ENCODE data around the gene HOXB8. TPM values are rescaled to one million over a fixed set of nuclear protein-coding genes. Genes with fewer than 3 reads are reported as not detected.
A peak's percentile ranks its signal among the peaks of the same experiment; 100 is the strongest.

Gene HOXB8
- total and polyA plus RNA-seq, 2 experiments from 2014 or later = 0.31 to 0.57 TPM

DNA sequence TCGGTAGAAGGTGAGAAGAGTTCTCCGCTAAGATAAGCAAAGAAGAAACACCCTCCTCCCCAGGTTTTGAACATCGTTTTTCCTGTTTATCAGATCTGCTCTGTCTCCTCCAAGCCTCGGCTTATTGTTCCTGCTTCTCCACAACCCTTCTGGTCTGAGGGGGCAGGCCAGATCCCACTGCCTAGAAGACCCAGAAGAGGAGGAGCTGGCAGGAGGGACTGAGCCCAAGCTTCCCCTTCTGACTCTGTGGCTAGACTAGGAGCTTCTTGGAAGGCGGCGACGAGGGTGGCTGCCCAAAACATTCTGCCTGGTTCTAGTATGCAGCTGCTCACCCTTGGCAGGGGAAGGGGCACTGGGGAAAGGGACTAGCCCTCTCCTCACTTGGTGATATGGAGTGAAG is 16.4 kb downstream of the HOXB8 start:
- no peaks in the 10 kb centered on the region for H3K79me2 ChIP-seq
- no peak overlapping the region for H3K4me3 ChIP-seq
- no peaks in the 10 kb centered on the region for H3K36me3 ChIP-seq (replicated peaks; ENCODE audit: insufficient read depth, low read depth)
- peak overlapping the region; percentile 92 for H3K4me2 ChIP-seq
- no peak overlapping the region for H2AFZ ChIP-seq
- H4K20me1 ChIP-seq (ENCODE audit: insufficient read depth, poor library complexity, severe bottlenecking) = no peaks in the 10 kb centered on the region
- peaks cover 96% of the 10 kb centered on the region for H3K27me3 ChIP-seq
- TF ChIP-seq EZH2 (IDR thresholded peaks at IDR 0.05; ENCODE audit: borderline replicate concordance) = no peak
- no peak for TF ChIP-seq EZH2phosphoT487 (IDR thresholded peaks at IDR 0.05; ENCODE audit: low read depth, severe bottlenecking, unreplicated experiment)
- TF ChIP-seq, protein P1, sequence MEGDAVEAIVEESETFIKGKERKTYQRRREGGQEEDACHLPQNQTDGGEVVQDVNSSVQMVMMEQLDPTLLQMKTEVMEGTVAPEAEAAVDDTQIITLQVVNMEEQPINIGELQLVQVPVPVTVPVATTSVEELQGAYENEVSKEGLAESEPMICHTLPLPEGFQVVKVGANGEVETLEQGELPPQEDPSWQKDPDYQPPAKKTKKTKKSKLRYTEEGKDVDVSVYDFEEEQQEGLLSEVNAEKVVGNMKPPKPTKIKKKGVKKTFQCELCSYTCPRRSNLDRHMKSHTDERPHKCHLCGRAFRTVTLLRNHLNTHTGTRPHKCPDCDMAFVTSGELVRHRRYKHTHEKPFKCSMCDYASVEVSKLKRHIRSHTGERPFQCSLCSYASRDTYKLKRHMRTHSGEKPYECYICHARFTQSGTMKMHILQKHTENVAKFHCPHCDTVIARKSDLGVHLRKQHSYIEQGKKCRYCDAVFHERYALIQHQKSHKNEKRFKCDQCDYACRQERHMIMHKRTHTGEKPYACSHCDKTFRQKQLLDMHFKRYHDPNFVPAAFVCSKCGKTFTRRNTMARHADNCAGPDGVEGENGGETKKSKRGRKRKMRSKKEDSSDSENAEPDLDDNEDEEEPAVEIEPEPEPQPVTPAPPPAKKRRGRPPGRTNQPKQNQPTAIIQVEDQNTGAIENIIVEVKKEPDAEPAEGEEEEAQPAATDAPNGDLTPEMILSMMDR (IDR thresholded peaks at IDR 0.05; ENCODE audit: poor library complexity) = no peak
- peak overlapping the region; percentile 36 for H3K27ac ChIP-seq
- H3K4me1 ChIP-seq (ENCODE audit: insufficient read depth) = peaks cover 10% of the 10 kb centered on the region
- H3K9me3 ChIP-seq (ENCODE audit: low read depth) = no peaks in the 10 kb centered on the region
- WGBS (ENCODE audit: low lambda C conversion rate, missing lambda C conversion rate) = 29% methylated on average over 7 of the region's 7 CpGs
- no peaks in the 10 kb centered on the region for H3K9me2 ChIP-seq (replicated peaks; ENCODE audit: insufficient read depth)
- DNase-seq (ENCODE audit: low spot score) = no peak

DNA sequence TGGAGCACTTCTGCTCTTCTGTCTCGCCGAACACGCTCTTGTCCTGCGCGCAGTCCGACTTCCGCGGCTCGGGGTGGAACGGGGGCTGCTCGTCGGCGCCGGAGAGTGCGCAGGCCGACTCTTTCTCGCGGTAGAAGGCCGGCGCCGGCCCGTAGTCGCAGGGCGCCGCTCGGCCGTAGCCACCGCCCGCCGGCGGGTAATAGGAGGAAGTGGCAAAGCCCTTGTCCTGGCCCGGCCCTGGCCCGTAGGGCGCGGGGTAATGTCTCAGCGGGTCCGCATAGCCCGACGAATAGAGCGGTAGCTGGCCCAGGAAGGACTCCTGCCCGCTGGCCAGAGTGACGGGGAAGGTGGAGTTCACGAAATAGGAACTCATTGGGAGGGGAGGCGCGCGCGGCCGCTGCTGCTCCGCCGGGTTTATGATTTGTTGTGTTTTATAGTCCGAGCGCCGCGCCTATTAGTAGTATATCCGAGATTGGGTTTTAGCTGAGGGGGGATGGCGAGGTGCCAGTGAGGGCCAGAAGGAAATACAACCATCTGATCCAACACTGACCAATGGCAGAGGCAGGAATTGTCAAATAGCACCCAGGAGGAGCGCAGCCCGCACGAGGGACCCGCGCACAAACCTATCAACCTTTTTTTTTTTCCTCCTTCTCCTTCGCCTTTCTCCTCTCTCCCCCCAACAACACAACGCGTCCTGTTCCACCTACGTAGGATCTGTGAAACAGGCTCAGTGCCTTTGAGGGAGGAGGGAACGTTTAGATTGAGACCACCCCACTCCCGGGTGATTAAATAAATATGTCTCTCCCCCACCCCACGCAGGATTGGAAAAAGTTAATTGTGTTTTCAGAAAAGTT is 17.1 kb downstream of the HOXB8 start:
- H3K4me3 ChIP-seq = peak overlapping the region; percentile 27
- no peaks in the 10 kb centered on the region for H3K9me2 ChIP-seq (replicated peaks; ENCODE audit: insufficient read depth)
- peak overlapping the region; percentile 81 for H2AFZ ChIP-seq
- H3K36me3 ChIP-seq (replicated peaks; ENCODE audit: insufficient read depth, low read depth) = no peaks in the 10 kb centered on the region
- peak overlapping the region; percentile 92 for H3K4me2 ChIP-seq
- H3K27me3 ChIP-seq = peaks cover 95% of the 10 kb centered on the region
- peak; percentile 94 for TF ChIP-seq EZH2phosphoT487 (IDR thresholded peaks at IDR 0.05; ENCODE audit: low read depth, severe bottlenecking, unreplicated experiment)
- peak; percentile 98 for TF ChIP-seq EZH2 (IDR thresholded peaks at IDR 0.05; ENCODE audit: borderline replicate concordance)
- TF ChIP-seq, protein P1 (IDR thresholded peaks at IDR 0.05; ENCODE audit: poor library complexity) = no peak
- peak overlapping the region; percentile 37 for H3K27ac ChIP-seq
- no peaks in the 10 kb centered on the region for H4K20me1 ChIP-seq (ENCODE audit: insufficient read depth, poor library complexity, severe bottlenecking)
- 2% methylated on average over 67 of the region's 68 CpGs for WGBS (ENCODE audit: low lambda C conversion rate, missing lambda C conversion rate)
- no peaks in the 10 kb centered on the region for H3K79me2 ChIP-seq
- peak; percentile 41 for DNase-seq (ENCODE audit: low spot score)
- no peaks in the 10 kb centered on the region for H3K9me3 ChIP-seq (ENCODE audit: low read depth)
- H3K4me1 ChIP-seq (ENCODE audit: insufficient read depth) = peaks cover 10% of the 10 kb centered on the region

DNA sequence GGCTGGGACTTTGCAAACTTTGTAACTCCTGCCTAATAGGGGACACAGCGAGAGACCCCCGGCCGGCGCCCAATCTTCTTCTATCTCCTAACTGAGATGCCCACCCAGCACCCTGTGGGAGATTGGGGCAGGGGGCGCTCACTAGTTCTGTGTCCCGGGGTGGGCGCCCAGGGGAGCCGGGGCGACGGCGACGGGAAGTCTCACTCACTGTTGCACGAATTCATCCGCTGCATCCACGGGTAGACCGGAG is 17.6 kb downstream of the HOXB8 start:
- Histone ChIP-seq H3K4me1 (ENCODE audit: insufficient read depth) (peaks cover 10% of the 10 kb centered on the region), H2AFZ (peak overlapping the region; percentile 81), H3K36me3 (replicated peaks; ENCODE audit: insufficient read depth, low read depth) (no peaks in the 10 kb centered on the region), H3K79me2 (no peaks in the 10 kb centered on the region), H3K4me2 (peak overlapping the region; percentile 92), H3K27me3 (peaks cover 96% of the 10 kb centered on the region), H3K27ac (peak overlapping the region; percentile 37), H3K9me2 (replicated peaks; ENCODE audit: insufficient read depth) (no peaks in the 10 kb centered on the region), H3K4me3 (peak overlapping the region; percentile 27), H3K9me3 (ENCODE audit: low read depth) (no peaks in the 10 kb centered on the region), H4K20me1 (ENCODE audit: insufficient read depth, poor library complexity, severe bottlenecking) (no peaks in the 10 kb centered on the region)
- WGBS (ENCODE audit: low lambda C conversion rate, missing lambda C conversion rate) = 2% methylated on average over 15 of the region's 16 CpGs
- DNase-seq (ENCODE audit: low spot score) = no peak
- TF ChIP-seq EZH2 (IDR thresholded peaks at IDR 0.05; ENCODE audit: borderline replicate concordance) (no peak), EZH2phosphoT487 (IDR thresholded peaks at IDR 0.05; ENCODE audit: low read depth, severe bottlenecking, unreplicated experiment) (no peak)
- TF ChIP-seq, protein P1 (IDR thresholded peaks at IDR 0.05; ENCODE audit: poor library complexity) = no peak

Data from hepatocyte (in vitro differentiated cells).